Stomach (tissue), 4 donors: ENCODE measurements around the gene GTF3C2.

Source experiments
- CTCF ChIP-seq, 7 experiments: fragments of 450-650 bp in 4 of 7; fragments of 200-600 bp in 3 of 7; sonication (generic) in 3 of 7; IDR thresholded peaks; one replicate each; pipeline ENCODE4 v1.5.1; 2016 to 2019; ENCODE audit warnings: antibody characterized with exemption in 7 of 7, control low read depth in 2 of 7, mild to moderate bottlenecking in 1 of 7
- EP300 ChIP-seq: sonication (generic); formaldehyde crosslinking; IDR thresholded peaks from one replicate; pipeline ENCODE4 v1.6.1; 2017; ENCODE audit warnings: antibody characterized with exemption
- POLR2A ChIP-seq, 4 donors: fragments of 450-650 bp; IDR thresholded peaks; one replicate each; pipeline ENCODE4 v1.6.1; 2016; ENCODE audit warnings: antibody characterized with exemption in 4 of 4, control low read depth in 2 of 4, mild to moderate bottlenecking in 1 of 4, moderate library complexity in 1 of 4
- POLR2AphosphoS5 ChIP-seq, 3 donors: sonication (generic); formaldehyde crosslinking; IDR thresholded peaks; one replicate each; pipeline ENCODE4 v1.6.1; 2016; ENCODE audit warnings: antibody characterized with exemption in 3 of 3

GRCh38 chr2:27308359-27308881 is 48.1 kb downstream of the GTF3C2 start, which contains the start of gene UCN:
- TF ChIP-seq CTCF (IDR thresholded peaks at IDR 0.05) (no peak), EP300 (no peak), POLR2A (IDR thresholded peaks at IDR 0.05) (no peak), POLR2AphosphoS5 (IDR thresholded peaks at IDR 0.05) (no peak)
